Cardiac muscle cell (in vitro differentiated cells and primary cell): Measurements from ENCODE around the gene PHKB. TPM values are rescaled to one million over a fixed set of nuclear protein-coding genes. Genes with fewer than 3 reads are reported as not detected.
"Not testable (repeated sequence)": the region's sequence is repeated elsewhere in the genome, so short reads cannot be mapped to it uniquely, and the experiment has no call there.

Experiments
- DNase-seq, 2 donors: peaks; one replicate each; pipeline versions ENCODE4 v3.0.0 to v3.0.0-alpha.2; 2010 to 2017; ENCODE audit warnings: low read depth in 1 of 2, low spot score in 1 of 2
- H3K27ac ChIP-seq: fragments of 200-600 bp; sonication (generic); 2 replicates; pipeline ENCODE4 v1.5.1; 2016
- H3K27me3 ChIP-seq: fragments of 200-600 bp; sonication (generic); 2 replicates; pipeline ENCODE4 v1.6.0; 2016; ENCODE audit warnings: control low read depth
- H3K36me3 ChIP-seq: fragments of 200-600 bp; sonication (generic); 2 replicates; pipeline ENCODE4 v1.5.1; 2016; ENCODE audit warnings: control low read depth
- H3K4me1 ChIP-seq: fragments of 200-600 bp; sonication (generic); 2 replicates; pipeline ENCODE4 v1.8.1; 2017; ENCODE audit warnings: low read depth, mild to moderate bottlenecking, mixed run types
- H3K4me3 ChIP-seq: fragments of 200-600 bp; sonication (generic); 2 replicates; pipeline ENCODE4 v1.5.1; 2016; ENCODE audit warnings: mild to moderate bottlenecking
- H3K9me3 ChIP-seq: fragments of 200-600 bp; sonication (generic); 2 replicates; pipeline ENCODE4 v1.5.1; 2017; ENCODE audit warnings: low read depth, mild to moderate bottlenecking, control low read depth
- CTCF ChIP-seq: IDR thresholded peaks from 2 replicates; pipeline ENCODE4 v1.5.1; 2012; ENCODE audit warnings: low read depth, mild to moderate bottlenecking, low read length
- polyA plus RNA-seq: library from polyadenylated mRNA; unstranded; fragments of >200 nt; fragmentation: Nextera tagmentation; extraction: Ambion mirVana; gene quantifications from 2 replicates; pipeline ENCODE4 v1.2.1, GENCODE V29; 2016
- total RNA-seq: library from RNA; depleted of rRNA; stranded (reverse); fragments of >200 nt; gene quantifications from 2 replicates; pipeline ENCODE4 v1.2.3, GENCODE V29; 2016

PHKB gene
- total and polyA plus RNA-seq, 2 experiments from 2014 or later, result 84.2 to 107 TPM

DNA sequence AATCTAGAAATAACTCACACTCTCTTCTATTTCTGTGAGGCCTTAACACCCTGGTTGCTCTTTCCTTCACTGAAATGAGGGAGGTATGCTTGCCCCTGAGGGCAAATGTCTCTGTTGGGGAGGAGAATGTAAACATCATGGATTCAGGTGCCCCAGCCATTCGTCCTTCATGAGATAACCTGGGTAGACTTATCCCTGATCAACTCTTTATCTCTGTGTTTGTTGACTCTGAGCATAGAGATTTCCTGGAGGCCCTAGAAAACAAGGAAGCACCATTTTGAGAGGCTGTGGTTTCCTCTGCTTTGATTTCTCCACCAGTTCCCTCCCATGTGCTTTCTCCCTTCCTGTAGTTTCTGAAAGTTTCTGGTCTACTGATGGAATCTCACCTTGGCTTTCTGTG, 77.3 kb downstream of the PHKB start:
- Histone ChIP-seq H3K27me3 (no peaks in the 10 kb centered on the region), H3K9me3 (no peaks in the 10 kb centered on the region), H3K36me3 (peaks cover 3% of the 10 kb centered on the region), H3K4me1 (no peaks in the 10 kb centered on the region), H3K27ac (no peak overlapping the region), H3K4me3 (no peak overlapping the region)
- no peak for TF ChIP-seq CTCF
- DNase-seq, result no peak

- DNase-seq, H3K27me3 ChIP-seq, H3K36me3 ChIP-seq, H3K4me1 ChIP-seq, H3K4me3 ChIP-seq, H3K27ac ChIP-seq, H3K9me3 ChIP-seq: not testable (repeated sequence)
These were observed 78.9 kb downstream of the PHKB start for GRCh38 chr16:47539707-47540670.

- not testable (repeated sequence) for H3K9me3 ChIP-seq, DNase-seq, H3K27me3 ChIP-seq
These were observed 80.0 kb downstream of the PHKB start for GRCh38 chr16:47541135-47541534.

GRCh38 chr16:47544255-47544654, 83.1 kb downstream of the PHKB start:
- not testable (repeated sequence) for H3K4me1 ChIP-seq, H3K9me3 ChIP-seq, H3K4me3 ChIP-seq, H3K27me3 ChIP-seq, DNase-seq, H3K27ac ChIP-seq
- H3K36me3 ChIP-seq, result peaks cover 15% of the 10 kb centered on the region

More at GRCh38 chr16:47541135-47541534, 80.0 kb downstream of the PHKB start:
- H3K36me3 ChIP-seq, H3K27ac ChIP-seq, H3K4me3 ChIP-seq, H3K4me1 ChIP-seq: not testable (repeated sequence)

DNA sequence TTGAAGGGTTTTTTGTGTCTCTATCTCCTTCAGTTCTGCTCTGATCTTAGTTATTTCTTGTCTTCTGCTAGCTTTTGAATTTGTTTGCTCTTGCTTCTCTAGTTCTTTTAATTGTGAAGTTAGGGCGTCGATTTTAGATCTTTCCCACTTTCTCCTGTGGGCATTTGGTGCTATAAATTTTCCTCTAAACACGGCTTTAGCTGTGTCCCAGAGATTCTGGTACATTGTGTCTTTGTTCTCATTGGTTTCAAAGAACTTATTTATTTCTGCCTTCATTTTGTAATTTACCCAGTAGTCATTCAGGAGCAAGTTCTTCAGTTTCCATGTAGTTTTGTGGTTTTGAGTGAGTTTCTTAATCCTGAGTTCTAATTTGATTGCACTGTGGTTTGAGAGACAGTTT, 90.1 kb downstream of the PHKB start:
- H3K36me3 ChIP-seq, result peaks cover 23% of the 10 kb centered on the region
- not testable (repeated sequence) for H3K4me1 ChIP-seq, H3K9me3 ChIP-seq, H3K27me3 ChIP-seq, H3K27ac ChIP-seq, H3K4me3 ChIP-seq, DNase-seq

GRCh38 chr16:47551767-47552166, 90.6 kb downstream of the PHKB start:
- not testable (repeated sequence) for H3K4me1 ChIP-seq

DNA sequence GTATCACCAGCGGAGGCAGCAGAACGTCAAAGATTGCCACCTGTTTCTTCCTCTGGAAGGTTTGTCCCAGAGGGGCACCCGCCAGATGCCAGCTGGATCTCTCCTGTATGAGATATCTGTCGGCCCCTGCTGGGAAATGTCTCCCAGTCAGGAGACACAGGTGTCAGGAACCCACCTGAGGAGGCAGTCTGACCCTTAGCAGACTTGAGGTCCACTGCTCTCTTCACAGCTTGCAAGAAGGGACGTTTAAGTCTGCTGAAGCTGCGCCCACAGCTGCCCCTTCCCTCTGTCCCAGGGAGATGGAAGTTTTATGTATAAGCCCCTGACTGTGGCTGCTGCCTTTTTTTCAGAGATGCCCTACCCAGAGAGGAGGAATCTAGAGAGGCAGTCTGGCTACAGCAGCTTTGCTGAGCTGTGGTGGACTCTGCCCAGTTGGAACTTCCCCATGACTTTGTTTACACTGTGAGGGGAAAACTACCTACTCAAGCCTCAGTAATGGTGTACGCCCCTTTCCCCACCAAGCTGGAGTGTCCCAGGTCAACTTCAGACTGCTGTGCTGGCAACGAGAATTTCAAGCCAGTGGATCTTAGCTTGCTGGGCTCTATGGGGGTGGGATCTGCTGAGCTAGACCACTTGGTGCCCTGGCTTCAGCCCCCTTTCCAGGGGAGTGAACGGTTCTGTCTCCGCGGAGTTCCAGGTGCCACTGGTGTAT, 92.9 kb downstream of the PHKB start:
- no peaks in the 10 kb centered on the region for H3K9me3 ChIP-seq
- no peak overlapping the region for H3K4me3 ChIP-seq
- H3K4me1 ChIP-seq, result no peaks in the 10 kb centered on the region
- no peaks in the 10 kb centered on the region for H3K27me3 ChIP-seq
- no peak for DNase-seq
- TF ChIP-seq CTCF, result no peak
- H3K36me3 ChIP-seq, result peaks cover 11% of the 10 kb centered on the region
- H3K27ac ChIP-seq, result no peak overlapping the region

More at GRCh38 chr16:47551767-47552166, 90.6 kb downstream of the PHKB start:
- not testable (repeated sequence) for H3K9me3 ChIP-seq, DNase-seq, H3K27me3 ChIP-seq, H3K27ac ChIP-seq, H3K4me3 ChIP-seq
- H3K36me3 ChIP-seq, result peaks cover 23% of the 10 kb centered on the region

DNA sequence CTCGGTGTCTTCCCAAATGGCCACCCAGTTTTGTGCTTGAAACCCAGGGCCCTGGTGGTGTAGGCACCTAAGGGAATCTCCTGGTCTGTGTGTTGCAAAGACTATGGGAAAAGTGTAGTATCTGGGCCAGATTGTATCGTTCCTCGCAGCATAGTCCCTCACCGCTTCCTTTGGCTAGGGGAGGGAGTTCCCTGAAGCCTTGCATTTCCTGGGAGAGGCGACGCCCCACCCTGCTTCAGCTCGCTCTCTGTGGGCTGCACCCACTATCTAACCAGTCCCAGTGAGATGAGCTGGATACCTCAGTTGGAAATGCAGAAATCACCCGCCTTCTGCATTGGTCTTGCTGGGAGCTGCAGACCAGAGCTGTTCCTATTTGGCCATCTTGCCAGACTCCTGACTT, 93.5 kb downstream of the PHKB start:
- H3K9me3 ChIP-seq, H3K4me3 ChIP-seq, H3K27me3 ChIP-seq, H3K4me1 ChIP-seq, DNase-seq, H3K27ac ChIP-seq, H3K36me3 ChIP-seq: not testable (repeated sequence)
